MCF 10A (cell line): ENCODE results near the gene CABLES1. TPM values are rescaled to one million over a fixed set of nuclear protein-coding genes. Genes with fewer than 3 reads are reported as not detected.

Experiments used
- BruUV-seq: library from RNA; stranded (reverse); fragments of 400-500 nt; replicated peaks from 2 replicates; lab custom pipeline; 2021; lab: Mats Ljungman, UMichigan
- CTCF ChIA-PET: fragments of 300-600 bp; sonication (Branson Sonifier 250); formaldehyde crosslinking; extraction: SDS; loops from one replicate; lab custom pipeline; 2021; ENCODE audit warnings: antibody characterized with exemption, inconsistent platforms; lab: Yijun Ruan, JAX
- POLR2A ChIA-PET: fragments of 300-600, 350-650 bp; sonication (Branson Sonifier 250); formaldehyde crosslinking; extraction: SDS; loops from one replicate; lab custom pipeline; 2020; ENCODE audit warnings: antibody characterized with exemption, inconsistent platforms; lab: Yijun Ruan, JAX
- DNase-seq: peaks from one replicate; pipeline ENCODE4 v3.0.0-alpha.2; 2018; ENCODE audit not compliant: unreplicated experiment
- H3K27ac Mint-ChIP-seq: one replicate; pipeline ENCODE4 v1.8.0; 2022; ENCODE audit warnings: mild to moderate bottlenecking, low read depth, mixed read lengths; ENCODE audit not compliant: unreplicated experiment
- H3K27me3 Mint-ChIP-seq: one replicate; pipeline ENCODE4 v1.8.0; 2022; ENCODE audit warnings: mixed read lengths; ENCODE audit not compliant: insufficient read depth, unreplicated experiment
- H3K36me3 Mint-ChIP-seq: one replicate; pipeline ENCODE4 v1.8.0; 2022; ENCODE audit warnings: mild to moderate bottlenecking, moderate library complexity, mixed read lengths; ENCODE audit not compliant: insufficient read depth, unreplicated experiment
- H3K4me1 Mint-ChIP-seq: one replicate; pipeline ENCODE4 v1.8.0; 2022; ENCODE audit warnings: mixed read lengths; ENCODE audit not compliant: insufficient read depth, unreplicated experiment
- H3K4me3 Mint-ChIP-seq: one replicate; pipeline ENCODE4 v1.8.0; 2022; ENCODE audit warnings: mild to moderate bottlenecking, moderate library complexity, mixed read lengths; ENCODE audit not compliant: unreplicated experiment
- H3K9me3 Mint-ChIP-seq: one replicate; pipeline ENCODE4 v1.8.0; 2022; ENCODE audit warnings: mixed read lengths; ENCODE audit not compliant: unreplicated experiment
- intact Hi-C: fragments of 100-400 bp; cut with micrococcal nuclease; formaldehyde crosslinking; loops from 2 replicates; pipeline ENCODE4 v1.14.1; 2022
- total RNA-seq: library from RNA; stranded (reverse); gene quantifications from 2 replicates; pipeline ENCODE4 v1.2.3, GENCODE V29; 2022
- TF ChIP-seq, protein P1 (sequence below): fragments of 200-600 bp; IDR thresholded peaks from one replicate; pipeline ENCODE4 v1.8.0; 2022; ENCODE audit warnings: antibody characterized with exemption, mild to moderate bottlenecking; ENCODE audit not compliant: unreplicated experiment

The CABLES1 gene
- total RNA-seq, 1 experiment from 2014 or later, result 3.2 TPM

DNA sequence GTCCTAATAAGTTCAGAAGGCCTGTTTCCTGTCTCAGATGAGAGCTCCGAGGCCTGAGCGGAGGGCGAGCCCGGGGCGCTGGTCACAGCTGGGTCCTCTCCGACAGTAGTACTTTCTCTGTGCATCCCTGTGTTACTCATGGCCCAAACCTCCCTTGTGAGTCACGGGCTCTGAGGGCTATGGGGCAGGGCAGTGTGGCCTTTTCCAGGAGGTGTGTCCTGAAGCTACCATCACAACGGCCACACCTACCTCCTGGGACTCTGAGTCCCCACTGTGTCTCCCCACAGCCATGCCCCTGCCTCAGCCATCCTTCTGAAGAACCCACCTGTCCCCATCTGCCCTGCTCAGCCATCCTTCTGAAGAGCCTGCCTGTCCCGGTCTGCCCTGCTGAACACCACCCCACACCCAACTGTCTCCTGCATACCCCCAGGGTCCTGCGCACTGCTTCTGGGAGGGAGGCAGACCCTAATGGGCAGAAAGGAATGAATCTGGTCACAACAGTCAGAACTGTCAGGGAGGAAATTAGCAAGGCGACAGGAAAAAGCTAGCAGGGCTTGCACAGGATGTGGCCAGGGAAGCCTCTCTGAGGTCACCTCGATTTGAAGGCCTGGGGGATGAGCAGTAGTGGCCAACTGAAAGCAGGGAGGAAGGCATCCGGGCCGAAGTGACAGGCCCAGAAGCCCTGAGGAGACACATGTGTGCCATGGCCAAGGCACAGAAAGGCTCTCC, 172.4 kb downstream of the CABLES1 start:
- TF ChIP-seq, protein P1, sequence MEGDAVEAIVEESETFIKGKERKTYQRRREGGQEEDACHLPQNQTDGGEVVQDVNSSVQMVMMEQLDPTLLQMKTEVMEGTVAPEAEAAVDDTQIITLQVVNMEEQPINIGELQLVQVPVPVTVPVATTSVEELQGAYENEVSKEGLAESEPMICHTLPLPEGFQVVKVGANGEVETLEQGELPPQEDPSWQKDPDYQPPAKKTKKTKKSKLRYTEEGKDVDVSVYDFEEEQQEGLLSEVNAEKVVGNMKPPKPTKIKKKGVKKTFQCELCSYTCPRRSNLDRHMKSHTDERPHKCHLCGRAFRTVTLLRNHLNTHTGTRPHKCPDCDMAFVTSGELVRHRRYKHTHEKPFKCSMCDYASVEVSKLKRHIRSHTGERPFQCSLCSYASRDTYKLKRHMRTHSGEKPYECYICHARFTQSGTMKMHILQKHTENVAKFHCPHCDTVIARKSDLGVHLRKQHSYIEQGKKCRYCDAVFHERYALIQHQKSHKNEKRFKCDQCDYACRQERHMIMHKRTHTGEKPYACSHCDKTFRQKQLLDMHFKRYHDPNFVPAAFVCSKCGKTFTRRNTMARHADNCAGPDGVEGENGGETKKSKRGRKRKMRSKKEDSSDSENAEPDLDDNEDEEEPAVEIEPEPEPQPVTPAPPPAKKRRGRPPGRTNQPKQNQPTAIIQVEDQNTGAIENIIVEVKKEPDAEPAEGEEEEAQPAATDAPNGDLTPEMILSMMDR, result no peak
- Mint-ChIP-seq H3K27ac (peak overlapping the region; percentile 75), H3K4me3 (no peak overlapping the region), H3K4me1 (peaks cover 42% of the 10 kb centered on the region), H3K9me3 (no peaks in the 10 kb centered on the region), H3K36me3 (no peaks in the 10 kb centered on the region), H3K27me3 (no peaks in the 10 kb centered on the region)
- DNase-seq, result peak; percentile 73
- CTCF ChIA-PET, result no interaction called here
- no TSS peak for BruUV-seq
- POLR2A ChIA-PET, result interaction anchor here (0.8 to 1.0 kb wide), 2 partner anchors 16 to 70 kb away, joined by 3 to 5 read pairs; no protein-coding TSS in a partner anchor
- intact Hi-C loops, result no loop called here

Other genes starting within 250 kb of the CABLES1 start
- gene RBBP8, start 202.2 kb upstream of the CABLES1 start, total RNA-seq, result 42.0 and 59.7 TPM in 2 replicates